SW 1271 (cell line): ENCODE measurements around the gene TPSD1.
"Not testable (repeated sequence)": the region's sequence is repeated elsewhere in the genome, so short reads cannot be mapped to it uniquely, and the experiment has no call there.

Experiments used
- DNase-seq, 2 experiments: peaks; one replicate each; lab custom pipeline; 2025; lab: John Stamatoyannopoulos, UW

The TPSD1 gene

GRCh38 chr16:1241081-1241480, 14.8 kb upstream of the TPSD1 start:
- DNase-seq, result not testable (repeated sequence)

DNA sequence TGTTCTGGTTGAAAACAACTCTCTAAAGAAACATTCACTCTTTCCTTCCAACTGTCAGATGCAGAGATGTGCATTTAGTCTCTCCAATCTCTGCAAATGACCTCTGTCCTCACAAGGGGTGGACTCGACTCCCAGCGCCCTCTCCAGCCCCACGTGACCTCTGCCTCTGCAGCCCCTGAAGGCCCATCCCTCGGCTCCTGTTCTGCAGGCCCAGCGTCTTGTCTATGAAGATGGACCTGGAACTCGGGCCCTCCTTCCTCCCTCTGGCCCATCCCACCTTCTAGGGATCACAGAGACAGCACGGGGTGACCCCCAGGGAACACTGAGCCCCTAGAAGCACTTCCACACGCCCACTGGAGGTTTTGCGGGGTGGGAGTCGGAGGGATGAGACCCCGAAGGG, 12.5 kb upstream of the TPSD1 start:
- DNase-seq, result not testable (repeated sequence)

GRCh38 chr16:1243907-1244850, 11.7 kb upstream of the TPSD1 start:
- DNase-seq, result not testable (repeated sequence)

DNA sequence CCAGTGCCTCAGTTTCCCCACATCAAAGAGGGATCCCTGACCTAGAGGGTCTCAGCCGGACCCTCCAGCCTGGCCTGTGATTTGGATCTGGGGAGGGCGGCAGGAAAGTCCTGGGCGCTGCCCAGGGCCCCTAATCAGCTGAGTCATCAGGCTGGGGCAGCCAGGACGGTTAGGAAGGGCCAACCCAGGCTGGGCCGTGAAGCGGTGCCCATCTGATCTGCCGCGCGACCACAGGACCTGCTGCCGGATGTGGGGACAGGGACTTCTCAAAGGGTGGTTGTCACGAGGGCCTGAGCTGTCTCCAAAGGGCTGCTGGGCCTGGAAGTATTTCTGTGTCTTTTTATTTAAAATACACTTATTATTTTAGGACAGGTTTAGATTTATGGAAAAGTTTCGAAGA, 11.0 kb upstream of the TPSD1 start:
- no peak for DNase-seq

GRCh38 chr16:1245452-1246020, 10.3 kb upstream of the TPSD1 start:
- DNase-seq, result no peak

GRCh38 chr16:1247903-1248537, 7.8 kb upstream of the TPSD1 start:
- not testable (repeated sequence) for DNase-seq

- DNase-seq, result not testable (repeated sequence)
These were observed 6.7 kb upstream of the TPSD1 start for GRCh38 chr16:1249031-1249755.

GRCh38 chr16:1253701-1254364, 2.0 kb upstream of the TPSD1 start:
- DNase-seq, result not testable (repeated sequence)

DNA sequence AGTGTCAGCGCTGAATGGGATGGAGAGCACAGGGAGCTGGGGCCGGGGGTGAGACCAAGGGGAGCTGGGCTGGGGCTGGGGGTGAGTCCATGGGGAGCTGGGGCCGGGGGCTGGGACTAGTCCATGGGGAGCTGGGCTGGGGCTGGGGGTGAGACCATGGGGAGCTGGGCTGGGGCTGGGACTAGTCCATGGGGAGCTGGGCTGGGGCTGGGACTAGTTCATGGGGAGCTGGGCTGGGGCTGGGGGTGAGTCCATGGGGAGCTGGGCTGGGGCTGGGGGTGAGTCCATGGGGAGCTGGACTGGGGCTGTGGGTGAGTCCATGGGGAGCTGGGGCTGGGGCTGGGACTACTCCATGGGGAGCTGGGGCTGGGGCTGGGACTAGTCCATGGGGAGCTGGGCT, 1.0 kb upstream of the TPSD1 start:
- not testable (repeated sequence) for DNase-seq

GRCh38 chr16:1256296-1256873, 516 bp downstream of the TPSD1 start:
- DNase-seq, result not testable (repeated sequence)

DNA sequence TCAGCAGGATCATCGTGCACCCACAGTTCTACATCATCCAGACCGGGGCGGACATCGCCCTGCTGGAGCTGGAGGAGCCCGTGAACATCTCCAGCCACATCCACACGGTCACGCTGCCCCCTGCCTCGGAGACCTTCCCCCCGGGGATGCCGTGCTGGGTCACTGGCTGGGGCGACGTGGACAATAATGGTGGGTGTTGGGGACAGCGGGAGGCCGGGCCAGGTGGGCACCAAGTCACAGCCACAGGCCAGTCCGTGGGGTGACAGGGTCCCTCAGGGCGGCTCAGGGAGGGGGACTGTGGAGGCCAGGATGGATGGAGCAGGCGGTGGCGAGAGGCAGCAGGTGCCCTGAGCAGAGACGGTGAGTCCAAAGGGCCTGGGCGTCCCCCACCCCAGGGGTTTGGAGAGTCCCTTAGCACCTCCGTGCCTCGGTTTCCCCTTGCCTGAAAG, 1.0 kb downstream of the TPSD1 start:
- DNase-seq, result no peak

GRCh38 chr16:1257561-1258224, 1.8 kb downstream of the TPSD1 start:
- no peak for DNase-seq

DNA sequence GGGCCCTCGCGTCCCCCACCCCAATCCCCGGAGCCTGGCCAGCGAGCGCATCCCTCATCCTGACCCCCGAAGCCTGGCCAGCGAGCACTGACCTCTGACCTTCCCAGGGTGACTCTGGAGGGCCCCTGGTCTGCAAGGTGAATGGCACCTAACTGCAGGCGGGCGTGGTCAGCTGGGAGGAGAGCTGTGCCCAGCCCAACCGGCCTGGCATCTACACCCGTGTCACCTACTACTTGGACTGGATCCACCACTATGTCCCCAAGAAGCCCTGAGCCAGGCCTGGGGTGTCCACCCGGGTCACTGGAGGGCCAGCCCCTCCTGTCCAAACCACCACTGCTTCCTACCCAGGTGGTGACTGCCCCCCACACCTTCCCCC, 2.3 kb downstream of the TPSD1 start:
- no peak for DNase-seq

DNA sequence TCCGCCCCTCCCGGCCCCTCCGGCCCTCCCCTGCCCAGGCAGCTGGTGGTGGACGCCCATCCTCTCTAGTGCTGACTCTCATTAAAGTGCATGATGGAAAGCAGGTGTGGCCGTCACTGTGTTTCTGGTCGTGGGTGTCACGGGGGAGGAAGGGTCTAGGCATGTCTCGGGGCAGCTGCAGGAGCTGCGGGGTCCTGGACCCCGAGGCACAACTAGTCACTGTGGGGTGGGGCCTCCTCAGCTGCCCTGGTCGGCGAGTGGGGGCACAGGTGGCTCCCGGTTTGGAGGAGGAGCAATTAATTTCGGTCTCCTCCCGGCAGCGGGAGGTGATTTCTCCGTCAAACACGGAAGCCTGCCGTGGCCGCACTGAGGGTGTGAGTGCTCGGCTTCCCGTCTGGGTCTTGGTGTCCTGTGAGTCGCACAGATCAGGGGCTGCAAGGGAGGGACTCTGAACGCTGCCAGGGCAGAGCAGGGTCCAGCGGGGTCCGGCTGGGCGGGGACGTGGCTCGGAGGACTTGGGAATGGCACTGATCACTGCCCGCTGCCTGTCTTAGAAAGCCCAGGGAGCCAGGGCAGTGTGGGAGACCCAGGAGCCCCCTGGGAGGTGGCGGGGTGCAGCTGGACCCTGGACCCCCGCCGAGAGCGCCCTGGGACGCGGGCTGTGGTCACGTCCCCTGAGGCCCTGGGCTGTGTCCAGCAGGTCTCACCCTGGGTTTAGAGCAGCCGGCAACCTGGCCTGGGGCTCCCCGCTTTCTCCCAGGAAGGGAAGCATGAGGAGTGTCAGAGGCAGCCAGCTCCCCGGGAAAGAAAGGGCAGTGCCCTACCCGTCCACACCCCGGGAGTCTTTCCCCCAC, 3.3 kb downstream of the TPSD1 start:
- DNase-seq, result no peak

GRCh38 chr16:1259760-1260068, 3.8 kb downstream of the TPSD1 start:
- DNase-seq, result no peak

DNA sequence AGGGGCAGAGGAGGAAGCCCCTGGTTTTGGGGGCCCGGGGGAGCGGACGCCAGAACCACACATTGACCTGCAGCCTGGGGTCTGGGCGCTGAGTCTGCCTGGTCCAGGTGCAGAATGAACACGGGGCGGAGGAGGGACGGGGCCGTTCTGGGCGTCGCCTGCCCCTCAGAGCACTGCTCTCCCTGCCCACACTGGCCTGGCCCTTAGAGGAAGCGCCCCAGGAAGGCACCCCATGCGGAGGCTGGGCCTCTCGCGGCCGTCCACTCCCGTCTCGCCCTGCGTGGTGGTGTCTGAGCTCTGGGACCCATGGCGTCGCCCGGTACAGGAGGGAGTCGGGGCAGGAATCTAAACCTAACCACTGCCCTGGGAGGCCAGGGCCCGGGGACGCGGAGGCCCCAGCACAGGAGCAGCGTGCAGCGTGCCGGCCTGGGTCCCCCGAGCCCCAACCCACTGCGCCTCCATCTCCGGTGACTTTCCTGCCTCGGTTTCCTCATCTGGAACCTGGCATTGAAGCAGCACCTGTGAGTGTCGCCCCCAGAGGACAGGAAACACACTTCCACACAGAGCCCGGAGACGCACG, 4.3 kb downstream of the TPSD1 start:
- DNase-seq, result no peak

DNA sequence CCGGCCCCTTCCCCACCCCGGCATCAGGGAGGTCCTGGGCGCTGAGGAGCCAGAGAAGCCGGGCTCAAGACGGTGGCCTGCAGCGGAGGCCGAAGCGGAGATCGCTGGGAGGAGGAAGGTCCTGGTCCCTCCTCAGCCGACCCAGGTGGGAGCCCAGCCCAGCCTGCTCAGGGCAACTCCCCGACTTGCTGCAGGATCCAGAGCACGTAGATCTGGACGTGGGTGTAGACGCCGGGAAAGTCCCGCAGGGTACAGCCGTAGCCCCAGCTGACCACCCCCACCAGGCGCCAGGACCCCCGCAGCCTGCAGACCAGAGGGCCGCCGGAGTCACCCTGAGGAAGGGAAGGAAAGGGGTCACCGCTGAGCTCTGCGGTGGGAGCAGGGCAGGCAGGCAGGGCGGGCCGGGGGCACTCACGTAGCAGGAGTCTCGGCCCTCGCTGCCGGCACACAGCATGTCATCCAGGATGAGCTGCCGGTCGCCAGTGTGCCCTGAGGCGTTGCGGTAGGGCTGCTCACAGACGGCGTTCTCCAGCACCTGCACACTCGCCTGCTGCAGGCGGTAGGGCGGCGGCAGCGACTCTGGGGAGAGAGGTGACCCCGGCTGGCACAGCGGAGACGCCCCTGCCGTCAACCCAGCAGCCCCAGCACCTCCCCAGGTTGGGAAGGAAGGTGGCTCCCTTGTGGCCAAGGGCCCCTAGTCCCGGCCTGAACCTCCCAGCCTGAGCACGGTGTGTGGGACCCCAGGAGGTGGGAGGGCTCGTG, 5.4 kb downstream of the TPSD1 start:
- no peak for DNase-seq

GRCh38 chr16:1262210-1262845, 6.5 kb downstream of the TPSD1 start:
- no peak for DNase-seq
